Choroid plexus epithelial cell (primary cell): Measurements from ENCODE around the gene CHST4.
A peak's percentile ranks its signal among the peaks of the same experiment; 100 is the strongest.
"Not testable (repeated sequence)": the region's sequence is repeated elsewhere in the genome, so short reads cannot be mapped to it uniquely, and the experiment has no call there.

ENCODE experiments used
- DNase-seq: peaks from one replicate; pipeline ENCODE4 v3.0.0-alpha.2; 2010; ENCODE audit warnings: low read depth
- H3K4me3 ChIP-seq: 2 replicates; pipeline ENCODE4 v1.5.1; 2011; ENCODE audit warnings: low read depth, mild to moderate bottlenecking, control low read depth, low read length, moderate library complexity
- TF ChIP-seq, protein P1 (sequence below): conservative IDR thresholded peaks from 2 replicates; pipeline ENCODE4 v1.5.1; 2011; ENCODE audit warnings: low read depth, mild to moderate bottlenecking, control low read depth, inconsistent platforms, low read length, moderate library complexity

The CHST4 gene

GRCh38 chr16:71569621-71570020 is 43.4 kb downstream of the CHST4 start:
- TF ChIP-seq, protein P1, sequence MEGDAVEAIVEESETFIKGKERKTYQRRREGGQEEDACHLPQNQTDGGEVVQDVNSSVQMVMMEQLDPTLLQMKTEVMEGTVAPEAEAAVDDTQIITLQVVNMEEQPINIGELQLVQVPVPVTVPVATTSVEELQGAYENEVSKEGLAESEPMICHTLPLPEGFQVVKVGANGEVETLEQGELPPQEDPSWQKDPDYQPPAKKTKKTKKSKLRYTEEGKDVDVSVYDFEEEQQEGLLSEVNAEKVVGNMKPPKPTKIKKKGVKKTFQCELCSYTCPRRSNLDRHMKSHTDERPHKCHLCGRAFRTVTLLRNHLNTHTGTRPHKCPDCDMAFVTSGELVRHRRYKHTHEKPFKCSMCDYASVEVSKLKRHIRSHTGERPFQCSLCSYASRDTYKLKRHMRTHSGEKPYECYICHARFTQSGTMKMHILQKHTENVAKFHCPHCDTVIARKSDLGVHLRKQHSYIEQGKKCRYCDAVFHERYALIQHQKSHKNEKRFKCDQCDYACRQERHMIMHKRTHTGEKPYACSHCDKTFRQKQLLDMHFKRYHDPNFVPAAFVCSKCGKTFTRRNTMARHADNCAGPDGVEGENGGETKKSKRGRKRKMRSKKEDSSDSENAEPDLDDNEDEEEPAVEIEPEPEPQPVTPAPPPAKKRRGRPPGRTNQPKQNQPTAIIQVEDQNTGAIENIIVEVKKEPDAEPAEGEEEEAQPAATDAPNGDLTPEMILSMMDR = no peak
- H3K4me3 ChIP-seq = no peak overlapping the region
- DNase-seq = no peak

DNA sequence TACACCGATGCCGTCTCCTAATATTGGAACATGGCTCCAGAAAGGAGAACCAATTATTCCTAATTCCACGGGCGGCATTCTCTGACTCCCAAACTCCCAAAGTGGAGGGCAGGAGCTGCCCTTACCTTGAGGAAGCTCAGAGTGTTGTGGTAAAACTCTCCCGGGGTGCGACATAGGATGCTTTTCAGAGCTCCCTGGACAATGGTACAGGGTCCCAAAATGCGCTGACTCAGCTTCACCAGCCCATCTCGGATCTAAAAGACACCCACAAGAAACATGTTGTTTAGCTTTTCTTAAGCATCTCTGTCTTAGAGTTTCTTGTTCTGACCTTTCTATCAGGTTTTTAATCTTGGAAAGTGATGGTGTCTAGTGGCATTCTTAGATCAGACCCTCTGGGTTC is 43.9 kb downstream of the CHST4 start:
- TF ChIP-seq, protein P1 = no peak
- DNase-seq = no peak

DNA sequence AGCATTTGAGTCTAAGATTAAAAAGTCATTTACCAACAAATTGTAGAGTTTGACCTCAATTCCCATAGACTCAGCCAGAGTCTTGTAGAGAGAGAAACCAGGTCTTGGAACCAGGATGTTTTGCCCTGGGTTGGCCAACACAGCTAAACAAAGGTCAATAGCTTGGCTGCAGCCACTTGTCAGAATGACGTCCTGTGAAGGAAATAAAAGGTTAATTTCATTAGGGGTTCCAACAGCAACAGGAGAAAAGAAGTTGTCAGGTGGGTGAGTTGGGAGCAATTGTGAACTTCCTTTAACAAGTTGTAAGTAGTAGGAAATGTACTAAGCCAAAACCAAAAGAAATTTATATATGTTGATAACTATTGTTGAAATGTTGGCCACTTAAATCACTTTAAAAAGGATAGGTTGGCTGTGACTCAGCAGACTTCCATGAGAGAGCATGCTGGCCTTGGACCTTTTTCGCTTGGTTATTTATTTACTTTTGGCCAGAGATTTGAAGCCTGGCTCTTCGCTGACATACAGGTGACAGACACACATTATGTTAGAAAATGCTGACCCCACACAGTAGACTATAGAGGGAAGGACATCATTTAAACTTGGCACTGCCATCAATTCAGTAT is 46.4 kb downstream of the CHST4 start:
- TF ChIP-seq, protein P1 = no peak
- peak; percentile 17 for DNase-seq
- no peak overlapping the region for H3K4me3 ChIP-seq

More for the DNA sequence above, 43.9 kb downstream of the CHST4 start:
- no peak overlapping the region for H3K4me3 ChIP-seq

DNA sequence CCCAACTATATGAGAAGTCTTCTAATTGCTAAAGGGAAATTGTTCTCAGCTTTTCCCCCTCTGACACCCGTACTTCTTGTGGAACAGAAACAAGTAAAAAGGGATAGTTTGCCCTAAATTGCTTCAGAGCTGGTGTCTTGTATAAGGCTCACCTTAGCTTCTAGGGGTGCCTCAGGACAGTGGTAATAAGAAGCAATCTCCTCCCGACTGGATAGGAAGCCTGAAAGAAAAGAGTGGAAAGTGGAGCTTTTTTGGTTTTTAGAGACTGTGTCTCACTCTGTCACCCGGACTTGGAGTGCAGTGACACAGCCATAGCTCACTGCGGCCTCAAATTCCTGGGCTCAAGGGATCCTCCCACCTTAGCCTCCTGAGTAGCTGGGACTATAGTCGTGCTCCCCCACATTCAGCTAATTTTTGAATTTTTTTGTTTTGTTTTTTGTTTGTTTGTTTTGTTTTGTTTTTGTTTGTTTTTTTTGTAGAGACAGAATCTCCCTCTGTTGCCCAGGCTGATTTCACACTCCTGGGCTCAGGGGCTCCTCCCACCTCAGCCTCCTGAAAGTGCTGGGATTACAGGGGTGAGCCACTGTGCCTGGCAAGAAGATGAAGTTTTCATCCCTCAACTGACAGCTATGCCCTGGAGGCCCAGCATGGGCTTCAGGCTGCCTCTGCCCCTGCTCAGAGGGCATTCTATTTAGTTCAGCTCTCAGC is 47.3 kb downstream of the CHST4 start:
- no peak for DNase-seq
- TF ChIP-seq, protein P1 = no peak
- no peak overlapping the region for H3K4me3 ChIP-seq

- DNase-seq = no peak
- TF ChIP-seq, protein P1 = no peak
- no peak overlapping the region for H3K4me3 ChIP-seq
Measured at GRCh38 chr16:71574702-71575101, 48.5 kb downstream of the CHST4 start.

- TF ChIP-seq, protein P1 = no peak
- DNase-seq = no peak
- no peak within 1 kb of the TSS for H3K4me3 ChIP-seq
Measured at GRCh38 chr16:71576971-71577370, 50.7 kb downstream of the CHST4 start, which contains the start of gene TAT. Gene TAT (minus strand): TSS chr16:71577092. CDS start chr16:71576415, 677 bp downstream.

- DNase-seq = not testable (repeated sequence)
Measured at GRCh38 chr16:71582553-71582848, 56.3 kb downstream of the CHST4 start.

More at GRCh38 chr16:71582553-71582848, 56.3 kb downstream of the CHST4 start:
- not testable (repeated sequence) for H3K4me3 ChIP-seq
